Measurements from ENCODE around the gene WSCD2. TPM values are rescaled to one million over a fixed set of nuclear protein-coding genes. Genes with fewer than 3 reads are reported as not detected.

WSCD2 gene
- total and polyA plus RNA-seq, 8 donors: 0.25 to 6.7 (median 1.4) TPM; not detected in 3

GRCh38 chr12:108287227-108287626 lies 158.1 kb downstream of the WSCD2 start:
- Histone ChIP-seq H3K9me3 (no peaks in the 10 kb centered on the region), H3K27ac (no peak overlapping the region), H3K4me1 (no peaks in the 10 kb centered on the region), H3K36me3 (peaks cover 0 to 11% (median 3%) of the 10 kb centered on the region in 4 donors), H3K4me3 (no peak overlapping the region), H3K27me3 (peaks cover 0 to 4% (median 3%) of the 10 kb centered on the region in 3 donors)
- 92 to 96% (median 93%) methylated on average over 3 of the region's 3 CpGs for WGBS, 5 donors
- intact Hi-C loops (cut with DNase I; ENCODE audit: low total_unique reads): no loop called here
- DNase-seq: no peak
- TF ChIP-seq CTCF (IDR thresholded peaks at IDR 0.05): no peak
- no peak for TF ChIP-seq POLR2A (IDR thresholded peaks at IDR 0.05)
- no peak for TF ChIP-seq EP300 (IDR thresholded peaks at IDR 0.05)
- TF ChIP-seq POLR2AphosphoS5 (IDR thresholded peaks at IDR 0.05): no peak

GRCh38 chr12:108289350-108290161 lies 160.5 kb downstream of the WSCD2 start:
- peak overlapping the region in 2 of 5 donors; percentile 22 to 65 for H3K27ac ChIP-seq
- H3K36me3 ChIP-seq: peaks cover 0 to 14% (median 8%) of the 10 kb centered on the region in 4 donors
- DNase-seq: no peak
- no peaks in the 10 kb centered on the region for H3K27me3 ChIP-seq
- H3K9me3 ChIP-seq: no peaks in the 10 kb centered on the region
- H3K4me1 ChIP-seq: no peaks in the 10 kb centered on the region
- WGBS, 5 donors: 46 to 62% (median 52%) methylated on average over 11 of the region's 11 CpGs
- intact Hi-C loops (cut with DNase I; ENCODE audit: low total_unique reads): no loop called here
- no peak for TF ChIP-seq POLR2A (IDR thresholded peaks at IDR 0.05)
- TF ChIP-seq POLR2AphosphoS5 (IDR thresholded peaks at IDR 0.05): no peak
- TF ChIP-seq EP300 (IDR thresholded peaks at IDR 0.05): no peak
- H3K4me3 ChIP-seq: no peak overlapping the region

GRCh38 chr12:108295641-108296040 lies 166.6 kb downstream of the WSCD2 start:
- H3K27me3 ChIP-seq: no peaks in the 10 kb centered on the region
- intact Hi-C loops (cut with DNase I; ENCODE audit: low total_unique reads): no loop called here
- H3K9me3 ChIP-seq: no peaks in the 10 kb centered on the region
- no peak for DNase-seq
- no peak overlapping the region for H3K27ac ChIP-seq
- no peak overlapping the region for H3K4me3 ChIP-seq
- no peak for TF ChIP-seq CTCF (IDR thresholded peaks at IDR 0.05)
- no peak for TF ChIP-seq POLR2AphosphoS5 (IDR thresholded peaks at IDR 0.05)
- no peak for TF ChIP-seq EP300 (IDR thresholded peaks at IDR 0.05)
- TF ChIP-seq POLR2A (IDR thresholded peaks at IDR 0.05): no peak
- H3K36me3 ChIP-seq: peaks cover 0 to 14% (median 8%) of the 10 kb centered on the region in 4 donors
- WGBS, 5 donors: 59 to 72% (median 67%) methylated on average over 7 to 8 of the region's 8 CpGs
- peaks cover 0 to 9% (median 0%) of the 10 kb centered on the region in 4 donors for H3K4me1 ChIP-seq

- H3K4me3 ChIP-seq: no peak overlapping the region
- no peaks in the 10 kb centered on the region for H3K9me3 ChIP-seq
- TF ChIP-seq POLR2A (IDR thresholded peaks at IDR 0.05): no peak
- no peak for TF ChIP-seq POLR2AphosphoS5 (IDR thresholded peaks at IDR 0.05)
- TF ChIP-seq EP300 (IDR thresholded peaks at IDR 0.05): no peak
- no peak for TF ChIP-seq CTCF (IDR thresholded peaks at IDR 0.05)
- peaks cover 0 to 10% (median 4%) of the 10 kb centered on the region in 4 donors for H3K36me3 ChIP-seq
- peaks cover 0 to 9% (median 0%) of the 10 kb centered on the region in 4 donors for H3K4me1 ChIP-seq
- WGBS, 5 donors: 47 to 66% (median 59%) methylated on average over 3 of the region's 3 CpGs
- intact Hi-C loops (cut with DNase I; ENCODE audit: low total_unique reads): no loop called here
- H3K27ac ChIP-seq: no peak overlapping the region
- DNase-seq: no peak
- H3K27me3 ChIP-seq: no peaks in the 10 kb centered on the region
Measured at GRCh38 chr12:108296945-108297344, 167.9 kb downstream of the WSCD2 start.

GRCh38 chr12:108297424-108297823 lies 168.3 kb downstream of the WSCD2 start:
- Histone ChIP-seq H3K27ac (no peak overlapping the region), H3K4me1 (peaks cover 3 to 13% (median 4%) of the 10 kb centered on the region in 4 donors), H3K36me3 (peaks cover 0 to 5% (median 1%) of the 10 kb centered on the region in 4 donors), H3K4me3 (no peak overlapping the region), H3K9me3 (no peaks in the 10 kb centered on the region), H3K27me3 (peaks cover 0 to 5% (median 0%) of the 10 kb centered on the region in 3 donors)
- TF ChIP-seq EP300 (IDR thresholded peaks at IDR 0.05) (no peak), POLR2AphosphoS5 (IDR thresholded peaks at IDR 0.05) (no peak), CTCF (IDR thresholded peaks at IDR 0.05) (no peak), POLR2A (IDR thresholded peaks at IDR 0.05) (no peak)
- intact Hi-C loops (cut with DNase I; ENCODE audit: low total_unique reads): no loop called here
- WGBS, 5 donors: 76 to 87% (median 79%) methylated on average over 2 of the region's 2 CpGs
- DNase-seq: no peak

Measured in stomach (tissue), 9 donors.